HepG2 (cell line): ENCODE measurements around the gene CAMK1D.

Source experiments
- NAIF1 ChIP-seq: sonication (generic); formaldehyde crosslinking; IDR thresholded peaks from 2 replicates; pipeline ENCODE4 v1.5.0; 2020; ENCODE audit warnings: mild to moderate bottlenecking, missing genetic modification reagents, borderline replicate concordance
- SIN3A ChIP-seq: IDR thresholded peaks from 2 replicates; pipeline ENCODE4 v1.6.1; 2011; ENCODE audit warnings: low read depth, mild to moderate bottlenecking, control low read depth, low read length, borderline replicate concordance
- TP53 ChIP-seq: sonication (generic); formaldehyde crosslinking; conservative IDR thresholded peaks from 2 replicates; pipeline ENCODE4 v1.4.0; 2020; ENCODE audit warnings: missing genetic modification reagents
- ZNF253 ChIP-seq: sonication (generic); formaldehyde crosslinking; IDR thresholded peaks from 2 replicates; pipeline ENCODE4 v1.8.0; 2022; ENCODE audit warnings: mild to moderate bottlenecking, missing genetic modification reagents, borderline replicate concordance
- TF ChIP-seq, protein P1 (sequence below), 2 experiments: sonication (generic) in 1 of 2; formaldehyde crosslinking in 1 of 2; IDR thresholded peaks; 2 replicates each; pipeline versions ENCODE4 v1.5.1 to v1.6.1; 2011 to 2020; ENCODE audit warnings: borderline replicate concordance in 1 of 2, low read depth in 1 of 2, low read length in 1 of 2, mild to moderate bottlenecking in 1 of 2, missing genetic modification reagents in 1 of 2, moderate library complexity in 1 of 2
- TF ChIP-seq, protein P2 (sequence below): sonication (generic); formaldehyde crosslinking; IDR thresholded peaks from 2 replicates; pipeline ENCODE4 v1.4.0; 2020; ENCODE audit warnings: missing genetic modification reagents

DNA sequence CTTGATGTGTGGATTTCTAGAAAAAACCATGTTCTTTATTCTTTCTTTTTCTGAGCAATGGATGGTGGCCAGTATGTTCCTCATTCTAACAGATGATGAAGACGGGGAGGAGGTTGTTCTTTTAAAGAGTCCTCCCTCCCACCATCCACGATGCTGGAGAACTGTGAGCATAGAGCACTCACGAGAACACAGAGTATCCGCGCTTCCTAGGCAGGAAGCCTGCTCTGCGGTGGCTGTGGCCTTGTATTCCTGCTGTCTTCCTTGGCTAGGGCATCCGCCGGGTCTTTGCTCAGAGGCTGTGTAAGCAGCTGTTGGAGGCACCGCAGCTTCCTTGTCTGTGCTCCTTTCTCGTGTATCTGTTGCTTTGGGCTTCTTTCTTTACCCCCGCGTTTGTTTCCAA, 437.9 kb downstream of the CAMK1D start:
- TF ChIP-seq, protein P1, sequence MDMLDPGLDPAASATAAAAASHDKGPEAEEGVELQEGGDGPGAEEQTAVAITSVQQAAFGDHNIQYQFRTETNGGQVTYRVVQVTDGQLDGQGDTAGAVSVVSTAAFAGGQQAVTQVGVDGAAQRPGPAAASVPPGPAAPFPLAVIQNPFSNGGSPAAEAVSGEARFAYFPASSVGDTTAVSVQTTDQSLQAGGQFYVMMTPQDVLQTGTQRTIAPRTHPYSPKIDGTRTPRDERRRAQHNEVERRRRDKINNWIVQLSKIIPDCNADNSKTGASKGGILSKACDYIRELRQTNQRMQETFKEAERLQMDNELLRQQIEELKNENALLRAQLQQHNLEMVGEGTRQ (IDR thresholded peaks at IDR 0.05; ENCODE audit: low read depth, low read length) = no peak
- TF ChIP-seq, protein P1 (CRISPR knock-in tag; IDR thresholded peaks at IDR 0.05; ENCODE audit: borderline replicate concordance) = no peak
- TF ChIP-seq TP53 (CRISPR knock-in tag) = no peak
- TF ChIP-seq, protein P2, sequence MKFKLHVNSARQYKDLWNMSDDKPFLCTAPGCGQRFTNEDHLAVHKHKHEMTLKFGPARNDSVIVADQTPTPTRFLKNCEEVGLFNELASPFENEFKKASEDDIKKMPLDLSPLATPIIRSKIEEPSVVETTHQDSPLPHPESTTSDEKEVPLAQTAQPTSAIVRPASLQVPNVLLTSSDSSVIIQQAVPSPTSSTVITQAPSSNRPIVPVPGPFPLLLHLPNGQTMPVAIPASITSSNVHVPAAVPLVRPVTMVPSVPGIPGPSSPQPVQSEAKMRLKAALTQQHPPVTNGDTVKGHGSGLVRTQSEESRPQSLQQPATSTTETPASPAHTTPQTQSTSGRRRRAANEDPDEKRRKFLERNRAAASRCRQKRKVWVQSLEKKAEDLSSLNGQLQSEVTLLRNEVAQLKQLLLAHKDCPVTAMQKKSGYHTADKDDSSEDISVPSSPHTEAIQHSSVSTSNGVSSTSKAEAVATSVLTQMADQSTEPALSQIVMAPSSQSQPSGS (CRISPR knock-in tag) = no peak
- no peak for TF ChIP-seq NAIF1 (CRISPR knock-in tag)
- TF ChIP-seq SIN3A = no peak
- TF ChIP-seq ZNF253 = no peak
